NCI-H82 (cell line): ENCODE data around the gene ZNF610.
A peak's percentile ranks its signal among the peaks of the same experiment; 100 is the strongest.
"Not testable (repeated sequence)": the region's sequence is repeated elsewhere in the genome, so short reads cannot be mapped to it uniquely, and the experiment has no call there.

Source experiments
- DNase-seq: peaks from one replicate; lab custom pipeline; 2025; lab: John Stamatoyannopoulos, UW

Gene ZNF610

DNA sequence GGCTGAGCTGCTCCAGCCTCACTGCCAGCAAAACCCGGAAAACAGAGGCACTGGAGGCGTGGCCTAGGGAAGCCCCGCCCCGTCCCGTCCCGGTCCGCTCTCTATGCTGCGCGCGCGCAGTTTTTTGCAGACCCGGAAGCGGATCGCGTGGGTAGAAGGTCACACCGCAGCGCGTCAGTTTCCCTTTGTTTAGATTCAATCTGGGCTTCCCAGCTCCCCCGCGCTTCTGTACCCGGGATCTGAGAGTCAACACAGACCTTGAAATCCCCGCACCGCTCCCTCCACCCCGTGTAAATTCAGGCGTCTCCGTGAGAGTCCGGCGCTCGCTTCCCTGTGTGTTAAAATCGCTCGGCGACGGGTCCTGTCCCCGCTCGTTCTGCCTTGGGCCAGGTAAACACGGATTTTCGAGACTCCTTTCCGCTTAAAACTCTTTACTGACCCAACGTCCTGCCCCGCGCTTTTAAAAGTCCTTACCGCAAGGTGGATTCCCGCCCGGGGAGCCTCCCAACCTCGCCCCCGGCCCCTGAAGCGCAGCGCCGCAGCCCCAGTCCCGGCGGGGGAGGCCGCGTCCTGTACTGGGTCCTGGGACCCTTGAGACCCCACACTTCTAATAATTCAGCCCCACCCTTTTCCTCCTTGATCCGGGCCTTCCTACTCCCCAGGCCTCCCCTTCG is at the start of gene ZNF610:
ZNF610 (plus strand) TSS at position 127 of the 674 bp plus-strand sequence. CDS start 12,930 bp downstream, outside the sequence.
- peak; percentile 87 for DNase-seq

DNA sequence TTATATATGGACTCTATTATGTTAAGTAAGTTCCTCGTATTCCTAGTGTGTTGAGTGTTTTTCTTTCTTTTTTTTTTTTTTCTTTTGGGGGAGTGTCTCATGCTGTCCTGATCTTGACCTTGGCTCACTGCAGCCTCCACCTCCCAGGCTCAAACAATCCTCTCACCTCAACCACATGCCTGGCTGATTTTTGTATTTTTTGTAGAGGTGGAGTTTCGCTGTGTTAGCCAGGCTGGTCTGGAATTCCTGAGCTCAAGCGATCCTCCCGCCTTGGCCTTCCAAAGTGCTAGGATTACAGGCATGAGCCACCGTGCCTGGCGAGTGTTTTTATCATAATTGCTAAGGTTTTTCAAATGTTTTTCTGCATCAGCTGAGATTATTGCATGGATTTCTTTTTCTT is 49.8 kb upstream of the ZNF610 start:
- no peak for DNase-seq

DNA sequence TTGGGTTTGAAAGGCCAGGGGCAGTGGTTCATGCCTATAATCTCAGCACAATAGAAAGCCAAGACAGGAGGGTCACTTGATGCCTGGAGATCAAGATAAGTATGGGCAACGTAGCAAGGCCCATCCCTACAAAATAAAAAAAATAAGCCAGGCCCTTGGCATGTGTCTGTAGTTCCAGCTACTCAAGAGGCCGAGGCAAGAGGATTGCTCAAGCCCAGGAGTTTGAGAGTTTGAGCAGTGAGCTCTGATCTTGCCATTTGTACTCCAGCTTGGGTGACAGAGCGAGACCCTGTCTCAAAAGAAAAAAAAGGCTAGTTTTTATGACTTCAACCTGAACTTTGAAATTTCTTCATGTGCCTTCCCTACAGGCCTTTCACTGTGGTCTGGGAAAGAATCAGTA is 44.3 kb upstream of the ZNF610 start:
- no peak for DNase-seq

DNA sequence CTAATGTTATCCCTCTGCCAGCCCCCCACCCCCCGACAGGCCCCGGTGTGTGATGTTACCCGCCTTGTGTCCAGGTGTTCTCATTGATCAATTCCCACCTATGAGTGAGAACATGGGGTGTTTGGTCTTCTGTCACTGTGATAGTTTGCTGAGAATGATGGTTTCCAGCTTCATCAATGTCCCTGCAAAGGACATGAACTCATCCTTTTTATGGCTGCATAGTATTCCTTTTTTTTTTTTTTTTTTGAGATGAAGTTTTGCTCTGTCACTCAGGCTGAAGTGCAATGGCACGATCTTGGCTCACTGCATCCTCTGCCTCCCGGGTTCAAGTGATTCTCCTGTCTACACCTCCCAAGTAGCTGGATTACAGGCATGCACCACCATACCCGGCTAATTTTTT is 43.1 kb upstream of the ZNF610 start:
- DNase-seq, result not testable (repeated sequence)

DNA sequence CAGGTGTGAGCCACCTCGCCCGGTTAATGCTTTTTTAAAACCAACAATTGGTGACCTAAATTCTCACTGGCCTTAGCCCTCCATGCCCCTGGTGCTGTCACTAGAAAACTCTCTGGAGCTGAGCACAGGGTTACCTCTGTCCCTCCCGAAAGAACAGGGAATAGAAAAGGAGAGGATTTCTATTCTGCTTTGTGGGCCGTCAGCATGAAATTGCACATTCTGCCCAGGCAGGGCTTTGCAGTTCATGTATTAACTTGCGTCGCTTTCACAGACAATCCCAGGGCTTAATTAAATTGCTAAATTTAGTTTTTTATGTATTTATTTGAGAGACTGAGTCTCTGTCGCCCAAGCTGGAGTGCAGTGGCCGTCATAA is 39.7 kb upstream of the ZNF610 start:
- DNase-seq, result peak; percentile 51

DNA sequence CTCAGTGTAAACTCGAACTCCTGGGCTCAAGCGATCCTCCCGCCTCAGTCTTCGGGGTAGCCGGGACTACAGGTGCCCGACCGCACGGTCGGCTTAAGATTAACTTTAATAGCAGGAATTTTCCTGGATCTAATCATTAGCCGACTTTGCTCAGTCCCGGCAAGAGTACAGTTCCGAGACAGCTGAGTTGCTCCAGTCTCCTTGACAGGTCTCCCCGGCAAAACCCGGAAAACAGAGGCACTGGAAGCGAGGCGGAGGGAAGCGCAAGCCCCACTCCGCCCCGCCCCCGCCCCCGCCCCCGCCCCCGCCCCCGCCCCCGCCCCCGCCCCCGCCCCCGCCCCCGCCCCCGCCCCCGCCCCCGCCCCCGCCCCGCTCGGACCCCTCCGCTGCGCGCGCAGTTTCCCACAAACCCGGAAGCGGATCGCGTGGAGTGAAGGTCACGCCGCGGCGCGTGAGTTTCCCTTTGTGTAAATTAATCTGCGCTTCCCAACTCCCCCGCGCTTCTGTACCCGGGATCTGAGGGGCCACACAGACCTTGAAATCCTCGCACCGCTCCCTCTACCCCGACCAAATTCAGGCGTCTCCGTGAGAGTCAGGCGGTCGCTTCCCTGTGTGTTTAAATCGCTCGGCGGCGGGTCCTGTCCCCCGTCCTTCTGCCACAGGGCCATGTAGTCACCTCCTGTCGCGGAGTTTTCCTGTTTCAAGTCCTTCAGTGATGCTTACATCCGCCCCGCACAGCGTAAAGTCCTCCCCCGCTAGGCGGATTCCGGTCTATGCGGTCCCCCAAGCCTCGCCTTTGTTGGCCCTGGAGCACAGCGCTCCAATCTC is 39.1 kb upstream of the ZNF610 start, which contains the start of gene ZNF480:
ZNF480 (plus strand) TSS at position 397 of the 828 bp plus-strand sequence. CDS start 3,244 bp downstream, outside the sequence.
- DNase-seq, result peak; percentile 90

DNA sequence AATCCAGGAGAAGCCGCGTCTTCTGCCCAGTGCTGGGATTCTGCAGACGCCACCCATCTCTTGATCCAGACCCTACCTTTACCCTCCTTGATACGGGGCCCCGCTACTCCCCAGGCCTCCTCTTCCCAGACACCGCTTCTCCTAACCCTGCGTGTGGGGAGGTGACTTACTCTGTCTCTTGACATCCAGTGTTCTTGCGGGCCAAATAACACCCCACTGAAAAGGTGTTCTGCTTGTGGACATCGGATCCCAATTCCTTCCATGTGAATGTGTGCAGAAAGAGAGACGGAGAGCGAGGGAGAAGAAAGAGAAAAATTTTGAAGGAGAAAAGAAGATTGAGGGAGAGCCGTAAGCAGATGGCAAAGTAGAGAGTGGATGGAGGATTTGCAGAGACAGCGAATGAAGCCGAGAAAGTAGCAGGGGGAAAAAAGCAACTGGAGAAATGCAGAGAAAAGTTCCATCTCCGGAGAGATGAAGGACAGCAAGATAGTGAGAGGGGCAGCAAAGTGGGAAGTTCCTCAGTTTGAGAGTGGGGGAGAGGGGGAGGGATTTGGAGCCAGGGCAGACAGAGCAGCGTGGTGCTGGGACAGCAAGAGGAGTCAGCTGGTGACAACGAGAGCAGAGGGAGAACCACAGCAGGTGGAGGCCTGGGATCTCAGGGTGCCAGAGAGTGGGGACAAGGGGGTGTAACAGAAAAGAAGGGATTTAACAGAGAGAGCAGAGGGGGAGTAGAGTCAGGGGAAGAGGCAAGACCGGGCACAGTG is 38.3 kb upstream of the ZNF610 start:
- no peak for DNase-seq

DNA sequence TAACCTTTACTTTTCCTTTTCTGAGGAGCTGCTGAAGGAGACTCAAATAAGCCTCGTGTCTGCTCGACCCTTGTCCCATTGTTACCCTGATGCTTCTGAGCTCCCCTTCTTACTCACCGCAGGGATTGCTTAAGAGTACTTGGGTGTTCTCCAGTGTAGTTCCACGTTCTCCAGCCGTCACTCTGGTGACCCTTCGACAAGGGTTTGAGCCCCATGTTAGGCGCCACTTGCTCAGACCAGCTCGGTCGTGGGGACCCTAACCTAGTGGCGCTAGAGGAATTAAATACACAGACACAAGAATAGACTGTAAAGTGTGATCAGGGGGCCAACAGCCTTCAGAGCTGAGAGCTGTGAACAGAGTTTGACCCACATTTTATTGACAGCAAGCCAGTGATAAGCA is 28.8 kb upstream of the ZNF610 start:
- no peak for DNase-seq

DNA sequence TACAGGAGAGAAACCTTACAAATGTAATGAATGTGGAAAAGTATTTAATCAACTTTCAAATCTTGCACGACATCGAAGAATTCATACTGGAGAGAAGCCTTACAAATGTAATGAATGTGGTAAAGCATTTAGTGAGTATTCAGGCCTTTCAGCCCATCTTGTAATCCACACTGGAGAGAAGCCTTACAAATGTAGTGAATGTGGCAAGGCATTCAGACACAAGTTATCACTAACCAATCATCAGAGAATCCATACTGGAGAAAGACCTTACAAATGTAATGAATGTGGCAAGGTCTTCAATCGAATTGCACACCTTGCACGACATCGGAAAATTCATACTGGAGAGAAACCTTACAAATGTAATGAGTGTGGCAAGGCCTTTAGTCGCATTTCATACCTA is 13.6 kb upstream of the ZNF610 start:
- no peak for DNase-seq

DNA sequence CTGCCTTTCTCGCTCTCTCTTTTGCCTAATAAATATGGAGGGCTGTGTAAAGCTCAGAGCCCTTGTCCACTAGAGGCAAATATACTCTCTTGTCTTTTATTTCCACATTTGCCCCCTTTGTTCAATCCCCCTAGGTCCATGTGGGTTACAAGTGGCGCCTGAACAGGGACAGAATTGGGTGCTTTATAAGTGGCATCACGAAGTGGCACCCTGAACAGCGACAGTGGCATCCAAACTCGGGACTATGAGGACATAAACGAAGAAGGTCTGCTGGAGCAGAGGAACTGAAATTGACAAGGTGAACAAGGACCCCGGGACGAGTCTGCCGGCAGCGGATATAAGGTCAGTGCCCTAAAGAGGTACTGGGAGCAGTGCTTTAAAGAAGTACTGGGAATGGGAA is 4.3 kb upstream of the ZNF610 start:
- DNase-seq, result no peak

DNA sequence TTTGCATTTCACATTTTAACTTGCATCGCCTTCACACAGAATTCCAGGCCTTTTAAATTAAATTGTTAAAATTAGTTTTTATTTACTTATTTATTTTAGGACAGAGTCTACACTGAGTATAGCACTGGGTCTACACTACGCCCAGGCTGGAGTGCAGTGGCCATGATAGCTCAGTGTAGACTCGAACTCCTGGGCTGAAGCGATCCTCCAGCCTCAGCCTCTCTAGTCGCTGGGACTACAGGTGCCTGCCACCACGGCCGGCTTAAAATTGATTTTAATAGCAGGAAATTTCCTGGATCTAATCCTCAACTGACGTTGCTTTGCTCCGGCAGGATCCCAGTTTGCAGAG is 301 bp upstream of the ZNF610 start:
- DNase-seq, result no peak

DNA sequence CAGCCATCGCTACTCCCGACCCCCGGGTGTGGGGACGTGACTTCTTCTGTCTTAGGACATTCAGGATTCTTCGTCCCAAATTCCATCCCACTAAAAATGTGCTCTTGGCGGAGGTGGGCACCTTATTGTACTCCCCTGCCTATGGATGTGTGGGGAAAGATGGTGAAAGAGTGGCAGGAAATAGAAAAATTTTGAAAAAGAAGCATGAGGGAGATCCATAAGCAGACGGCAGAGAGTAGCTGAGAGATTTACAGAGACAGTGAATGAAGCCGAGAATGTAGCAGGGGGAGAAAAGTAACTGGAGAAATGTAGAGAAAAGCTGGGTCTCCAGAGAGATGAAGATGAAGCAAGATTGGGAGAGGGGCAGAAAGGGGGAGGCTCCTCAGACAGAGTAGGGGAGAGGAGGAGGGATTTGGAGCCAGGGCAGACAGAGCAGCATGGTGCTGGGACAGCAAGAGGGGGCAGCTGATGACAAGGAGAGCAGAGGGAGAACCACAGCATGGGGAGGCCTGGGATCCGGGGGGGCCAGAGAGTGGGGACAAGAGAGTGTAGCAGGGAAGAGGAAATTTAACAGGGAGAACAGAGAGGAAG is 843 bp downstream of the ZNF610 start:
- DNase-seq, result peak; percentile 6

DNA sequence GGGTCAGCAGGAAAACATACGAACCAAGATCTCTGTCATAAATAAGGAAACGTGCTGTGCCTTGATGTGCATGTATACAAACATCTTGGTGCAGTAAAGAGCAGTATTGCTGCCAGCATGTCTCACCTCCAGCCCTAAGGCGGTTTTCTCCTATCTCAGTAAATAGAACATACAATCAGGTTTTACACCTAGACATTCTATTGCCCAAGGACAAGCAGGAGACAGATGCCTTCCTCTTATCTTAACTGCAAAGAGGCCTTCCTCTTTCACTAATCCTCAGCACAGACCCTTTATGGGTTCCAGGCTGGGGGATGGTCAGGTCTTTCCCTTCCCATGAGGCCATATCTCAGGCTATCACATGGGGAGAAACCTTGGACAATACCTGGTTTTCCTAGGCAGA is 3.0 kb downstream of the ZNF610 start:
- not testable (repeated sequence) for DNase-seq

DNA sequence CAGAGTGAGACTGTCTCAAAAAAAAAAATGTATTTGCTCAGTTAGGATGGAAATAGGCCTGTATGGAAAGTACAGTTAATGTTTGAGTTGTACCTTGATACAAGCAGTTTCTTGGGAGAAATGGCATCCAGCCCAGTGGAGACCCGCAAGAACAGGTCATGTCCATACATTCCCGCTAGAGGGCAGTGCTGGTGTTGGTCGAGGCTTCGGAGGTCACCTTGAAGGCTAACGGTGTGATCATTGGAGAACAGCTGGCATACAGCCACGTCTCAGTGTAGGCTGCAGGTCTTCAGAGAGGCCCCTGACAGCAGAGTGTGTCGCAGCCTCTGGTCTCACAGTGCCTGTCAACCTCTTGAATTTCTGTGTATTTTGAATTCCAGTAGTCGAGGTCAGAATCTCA is 7.5 kb downstream of the ZNF610 start:
- peak; percentile 84 for DNase-seq

DNA sequence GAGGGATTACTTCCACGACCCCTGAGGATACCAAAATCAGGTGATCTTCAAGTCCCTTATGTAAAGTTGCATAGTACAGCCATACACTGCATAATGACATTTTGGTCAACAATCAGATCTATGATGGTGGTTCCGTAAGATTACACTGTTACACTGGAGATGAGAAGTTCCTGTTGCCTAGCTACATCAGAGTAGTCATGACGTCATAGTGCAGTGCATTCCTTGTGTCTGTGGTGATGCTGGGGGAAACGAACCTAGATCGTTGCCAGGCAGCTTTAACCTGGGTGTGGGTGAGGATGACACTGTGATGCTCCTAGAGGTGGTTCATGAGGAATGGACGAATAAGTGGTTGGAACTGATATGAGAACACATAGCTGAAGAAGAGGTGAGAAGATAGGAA is 9.1 kb downstream of the ZNF610 start:
- DNase-seq, result no peak

DNA sequence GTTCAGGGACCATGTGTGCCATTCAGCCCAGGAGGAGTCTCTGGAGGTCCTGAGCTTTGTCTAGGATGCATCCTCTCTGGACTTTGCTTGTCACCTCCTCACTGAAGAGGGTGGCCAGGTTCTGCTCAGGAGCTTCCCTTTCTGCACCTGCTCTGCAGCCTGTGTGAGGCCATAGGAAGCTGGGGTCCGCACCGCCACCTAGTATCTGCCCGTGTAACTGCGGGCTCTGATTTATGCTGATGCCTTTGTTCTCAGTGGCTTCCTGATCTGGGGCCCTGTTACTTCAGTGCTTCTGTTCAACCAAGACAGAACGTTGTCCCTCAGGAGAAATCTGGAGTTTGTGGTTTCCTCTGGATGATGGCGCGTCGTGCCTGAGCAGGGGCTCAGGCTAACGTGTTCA is 15.5 kb downstream of the ZNF610 start:
- peak; percentile 15 for DNase-seq

DNA sequence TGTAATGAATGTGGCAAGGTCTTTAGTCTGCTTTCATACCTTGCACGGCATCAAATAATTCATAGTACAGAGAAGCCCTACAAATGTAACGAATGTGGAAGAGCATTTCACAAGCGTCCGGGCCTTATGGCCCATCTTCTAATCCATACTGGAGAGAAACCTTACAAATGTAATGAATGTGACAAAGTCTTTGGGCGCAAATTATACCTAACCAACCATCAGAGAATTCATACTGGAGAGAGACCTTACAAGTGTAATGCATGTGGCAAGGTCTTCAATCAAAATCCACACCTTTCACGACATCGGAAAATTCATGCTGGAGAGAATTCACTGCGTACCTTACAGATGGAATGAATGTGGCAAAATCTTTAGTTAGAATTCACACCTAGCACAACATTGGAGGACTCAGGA is 30.4 kb downstream of the ZNF610 start:
- no peak for DNase-seq

DNA sequence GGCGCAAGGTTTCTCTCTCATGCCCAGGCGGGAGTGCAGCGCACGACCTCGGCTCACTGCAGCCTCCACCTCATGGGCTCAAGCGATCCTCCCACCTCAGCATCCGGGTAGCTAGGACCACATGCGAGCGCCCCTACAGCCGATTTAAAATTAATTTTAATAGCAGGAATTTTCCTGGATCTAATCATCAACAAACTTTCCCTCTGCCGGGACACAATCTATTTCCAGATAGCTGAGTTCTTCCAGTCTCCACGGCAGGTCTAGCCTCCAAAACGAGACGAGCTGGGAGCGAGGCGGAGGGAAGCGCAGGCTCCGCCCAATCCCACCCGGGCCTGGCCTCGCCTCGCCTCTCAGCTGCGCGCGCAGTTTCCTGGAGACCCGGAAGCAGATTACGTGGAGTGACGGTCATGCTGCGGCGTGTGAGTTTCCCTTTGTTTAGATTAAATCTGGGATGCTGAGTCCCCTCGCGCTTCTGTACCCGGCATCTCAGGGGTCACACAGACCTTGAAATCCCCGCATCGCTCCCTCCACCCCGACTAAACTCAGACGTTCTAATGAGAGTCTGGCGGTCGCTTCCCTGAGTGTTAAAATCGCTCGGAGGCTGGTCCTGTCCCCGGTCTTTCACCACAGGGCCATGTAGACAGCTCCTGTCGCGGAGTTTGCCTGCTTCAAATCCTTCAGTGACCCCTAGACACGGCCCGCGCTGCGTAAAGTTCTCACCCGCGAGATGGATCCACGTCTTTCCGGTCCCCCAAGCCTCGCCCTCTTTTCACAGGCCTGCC is 33.7 kb downstream of the ZNF610 start, which contains the start of gene ZNF880:
ZNF880 (plus strand) TSS at position 365 of the 782 bp plus-strand sequence; CDS start at position 408, 43 bp downstream.
- DNase-seq, result peak; percentile 96

DNA sequence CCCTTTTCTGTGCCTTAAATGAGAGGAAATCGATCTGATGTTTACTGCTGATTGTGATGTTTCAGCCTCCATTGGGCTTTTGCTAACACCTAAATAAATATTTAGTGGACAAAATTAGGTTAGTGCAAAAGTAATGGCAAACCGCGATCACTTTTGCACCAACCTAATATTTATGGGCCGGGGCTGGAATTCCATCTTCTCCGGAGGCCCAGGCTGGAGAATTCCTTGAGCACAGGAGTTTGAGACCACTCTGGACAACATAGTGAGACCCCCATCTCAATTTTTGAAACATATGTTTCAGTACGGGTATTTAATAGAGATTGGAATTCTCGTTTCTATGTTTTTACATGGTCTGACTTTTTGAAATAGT is 34.3 kb downstream of the ZNF610 start:
- no peak for DNase-seq

DNA sequence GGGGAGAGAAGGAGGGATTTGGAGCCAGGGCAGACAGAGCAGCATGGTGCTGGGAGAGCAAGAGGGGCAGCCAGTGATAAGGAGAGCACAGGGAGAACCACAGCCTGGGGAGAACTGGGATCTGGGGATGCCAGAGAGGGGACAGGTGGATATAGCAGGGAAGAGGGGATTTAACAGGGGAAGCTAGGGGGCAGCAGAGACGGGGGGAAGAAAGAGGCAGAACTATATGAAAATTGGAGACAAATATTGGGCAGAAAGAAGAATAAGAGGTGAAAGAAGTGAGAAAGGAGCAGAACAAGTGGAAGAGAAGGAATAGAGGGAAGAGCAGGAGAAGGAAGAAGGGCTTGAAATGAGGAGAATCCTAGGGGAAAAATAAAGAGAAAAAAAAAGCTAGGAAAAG is 55.1 kb downstream of the ZNF610 start:
- DNase-seq, result peak; percentile 12

DNA sequence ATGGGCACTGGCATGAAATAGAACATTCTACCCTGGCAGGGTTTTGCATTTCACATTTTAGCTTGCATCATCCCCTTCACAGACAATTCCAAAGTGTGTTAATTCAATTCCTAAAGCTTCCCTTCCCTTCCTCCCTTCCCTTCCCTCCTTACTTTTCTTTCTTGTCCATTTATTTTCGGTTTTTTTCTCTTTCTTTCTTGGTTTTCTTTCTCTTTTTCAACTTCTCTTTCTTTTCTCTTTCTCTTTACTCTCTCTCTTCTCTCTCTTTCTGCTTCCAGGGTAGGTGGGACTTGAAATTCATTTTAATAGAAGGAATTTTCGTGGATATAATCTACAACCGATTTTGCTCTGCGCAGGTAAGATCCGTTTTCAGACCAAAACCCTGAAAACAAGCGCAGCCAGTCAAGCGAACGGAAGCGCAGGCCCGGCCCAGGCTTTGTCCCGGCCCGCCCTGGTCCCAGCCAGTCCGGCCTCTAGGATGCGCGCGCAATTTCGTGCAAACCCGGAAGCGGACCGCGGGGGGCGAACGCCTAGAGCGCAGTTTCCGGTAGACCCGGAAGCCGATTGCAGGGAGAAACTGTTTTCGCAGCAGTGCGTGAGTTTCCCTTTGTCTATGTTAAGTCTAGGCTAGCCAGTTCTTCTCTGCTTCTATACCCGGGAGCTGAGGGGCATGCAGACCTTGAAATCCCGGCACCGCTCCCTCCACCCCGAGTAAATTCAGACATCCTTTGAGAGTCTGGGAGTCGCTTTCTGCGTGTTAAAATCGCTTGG is 61.5 kb downstream of the ZNF610 start, which contains the start of gene ZNF528:
ZNF528 (plus strand) TSS at position 540 of the 771 bp plus-strand sequence. CDS start 4,165 bp downstream, outside the sequence.
- peak; percentile 94 for DNase-seq
